Naive thymus-derived CD4-positive, alpha-beta T cell (primary cell): ENCODE results near the gene SLC46A1. TPM values are rescaled to one million over a fixed set of nuclear protein-coding genes. Genes with fewer than 3 reads are reported as not detected.
"Not testable (repeated sequence)": the region's sequence is repeated elsewhere in the genome, so short reads cannot be mapped to it uniquely, and the experiment has no call there.

Experiments
- ATAC-seq: fragments of 150-1000 bp; cut with Tn5 transposase; 2 replicates; pipeline ENCODE4 v1.10.0; 2021; ENCODE audit warnings: mild to moderate bottlenecking, moderate library complexity
- CTCF ChIA-PET: fragments of 350-600 bp; sonication (Branson Sonifier 250); formaldehyde crosslinking; loops from one replicate; lab custom pipeline; 2021; ENCODE audit warnings: antibody characterized with exemption; lab: Charles Lee
- POLR2A ChIA-PET: fragments of 350-600 bp; sonication (Branson Sonifier 250); formaldehyde crosslinking; loops from one replicate; lab custom pipeline; 2021; ENCODE audit warnings: antibody characterized with exemption, inconsistent platforms; lab: Charles Lee
- DNase-seq, 9 donors: peaks; one replicate each; pipeline versions ENCODE4 v3.0.0 to v3.0.0-alpha.2; 2020 to 2022; ENCODE audit warnings: mixed read lengths in 1 of 9
- H3K27ac ChIP-seq: one replicate; pipeline ENCODE4 v1.7.0; 2013; ENCODE audit warnings: mild to moderate bottlenecking, low read depth, low read length, moderate library complexity
- H3K27me3 ChIP-seq, 2 donors: one replicate each; pipeline ENCODE4 v1.7.0; 2013; ENCODE audit warnings: low read length in 2 of 2, mild to moderate bottlenecking in 2 of 2, moderate library complexity in 2 of 2; ENCODE audit not compliant: control insufficient read depth in 2 of 2, insufficient read depth in 2 of 2
- H3K36me3 ChIP-seq, 3 experiments: 1 replicate in 2 of 3; 2 replicates in 1 of 3; pipeline ENCODE4 v1.7.0; 2013; ENCODE audit warnings: low read length in 3 of 3, mild to moderate bottlenecking in 3 of 3, moderate library complexity in 1 of 3; ENCODE audit not compliant: insufficient read depth in 3 of 3, control insufficient read depth in 2 of 3
- H3K4me1 ChIP-seq, 2 donors: one replicate each; pipeline ENCODE4 v1.7.0; 2013; ENCODE audit warnings: low read length in 2 of 2, mild to moderate bottlenecking in 2 of 2, moderate library complexity in 1 of 2; ENCODE audit not compliant: control insufficient read depth in 2 of 2, insufficient read depth in 2 of 2
- H3K4me3 ChIP-seq: 2 replicates; pipeline ENCODE4 v1.7.0; 2013; ENCODE audit warnings: mild to moderate bottlenecking, low read length
- H3K9me3 ChIP-seq, 3 experiments: 1 replicate in 2 of 3; 2 replicates in 1 of 3; pipeline ENCODE4 v1.7.0; 2013; ENCODE audit warnings: low read length in 3 of 3; ENCODE audit not compliant: control insufficient read depth in 2 of 3
- H3K27ac Mint-ChIP-seq, 9 donors: one replicate each; pipeline ENCODE4 v1.8.0; 2020 to 2022; ENCODE audit warnings: mixed read lengths in 9 of 9, mild to moderate bottlenecking in 8 of 9, moderate library complexity in 5 of 9, inconsistent platforms in 2 of 9
- H3K27me3 Mint-ChIP-seq, 5 donors: one replicate each; pipeline ENCODE4 v1.8.0; 2021 to 2022; ENCODE audit warnings: mixed read lengths in 5 of 5, mild to moderate bottlenecking in 1 of 5
- H3K36me3 Mint-ChIP-seq, 5 donors: one replicate each; pipeline ENCODE4 v1.8.0; 2020 to 2022; ENCODE audit warnings: mixed read lengths in 5 of 5, mild to moderate bottlenecking in 3 of 5, inconsistent platforms in 1 of 5
- H3K4me1 Mint-ChIP-seq, 7 donors: one replicate each; pipeline ENCODE4 v1.8.0; 2020 to 2022; ENCODE audit warnings: mixed read lengths in 7 of 7, mild to moderate bottlenecking in 3 of 7, inconsistent platforms in 1 of 7
- H3K4me3 Mint-ChIP-seq, 10 donors: one replicate each; pipeline ENCODE4 v1.8.0; 2020 to 2022; ENCODE audit warnings: mild to moderate bottlenecking in 10 of 10, mixed read lengths in 10 of 10, moderate library complexity in 6 of 10, inconsistent platforms in 2 of 10
- H3K9me3 Mint-ChIP-seq, 11 donors: one replicate each; pipeline ENCODE4 v1.8.0; 2020 to 2022; ENCODE audit warnings: mixed read lengths in 11 of 11, mild to moderate bottlenecking in 4 of 11, inconsistent platforms in 1 of 11, moderate library complexity in 1 of 11
- intact Hi-C, 2 donors: fragments of 100-400 bp; cut with micrococcal nuclease; formaldehyde crosslinking; loops; one replicate each; pipeline ENCODE4 v1.15.1; 2023
- polyA plus RNA-seq, 2 donors: library from polyadenylated mRNA; unstranded; fragments of 300-500 nt; fragmentation: Illumina TruSeq; gene quantifications; one replicate each; pipeline ENCODE4 v1.2.3, GENCODE V29; 2021
- total RNA-seq, 6 experiments: library from RNA in 5 of 6; stranded (reverse) in 5 of 6; gene quantifications; 1 replicate in 5 of 6; 2 replicates in 1 of 6; pipeline ENCODE4 v1.2.3 and lab custom pipeline; 2021 to 2026

Gene SLC46A1
- total and polyA plus RNA-seq, 7 experiments from 2014 or later, result 1.8 to 5.1 (median 3.3) TPM

GRCh38 chr17:28433721-28434120 is 27.7 kb upstream of the SLC46A1 start:
- H3K9me3 Mint-ChIP-seq, result no peaks in the 10 kb centered on the region
- peaks cover 0 to 3% (median 0%) of the 10 kb centered on the region in 5 donors for H3K36me3 Mint-ChIP-seq
- Histone ChIP-seq H3K36me3 (no peaks in the 10 kb centered on the region), H3K4me3 (no peak overlapping the region), H3K4me1 (no peaks in the 10 kb centered on the region), H3K27ac (no peak overlapping the region), H3K9me3 (no peaks in the 10 kb centered on the region), H3K27me3 (no peaks in the 10 kb centered on the region)
- intact Hi-C loops, result no loop called here
- ChIA-PET POLR2A (no interaction called here), CTCF (no interaction called here)
- ATAC-seq, result no peak
- no peaks in the 10 kb centered on the region for H3K4me1 Mint-ChIP-seq
- no peak overlapping the region for H3K27ac Mint-ChIP-seq
- peaks cover 4 to 37% (median 10%) of the 10 kb centered on the region in 5 donors for H3K27me3 Mint-ChIP-seq
- no peak for DNase-seq
- no peak overlapping the region for H3K4me3 Mint-ChIP-seq

GRCh38 chr17:28427982-28428381 is 22.0 kb upstream of the SLC46A1 start:
- intact Hi-C loops, H3K36me3 ChIP-seq, H3K27ac ChIP-seq, H3K36me3 Mint-ChIP-seq, H3K4me3 Mint-ChIP-seq, H3K9me3 Mint-ChIP-seq, H3K4me3 ChIP-seq, DNase-seq, CTCF ChIA-PET, H3K27ac Mint-ChIP-seq, H3K9me3 ChIP-seq, ATAC-seq, H3K27me3 ChIP-seq, H3K4me1 Mint-ChIP-seq, H3K4me1 ChIP-seq: not testable (repeated sequence)
- peaks cover 4 to 23% (median 10%) of the 10 kb centered on the region in 5 donors for H3K27me3 Mint-ChIP-seq
- POLR2A ChIA-PET, result interaction anchor here (0.6 kb wide), 1 partner anchor 10 kb away, joined by 3 read pairs; no protein-coding TSS in a partner anchor

- H3K27me3 Mint-ChIP-seq, result peaks cover 4 to 21% (median 7%) of the 10 kb centered on the region in 5 donors
- intact Hi-C loops, result no loop called here
- Histone ChIP-seq H3K27ac (no peak overlapping the region), H3K36me3 (no peaks in the 10 kb centered on the region), H3K4me1 (no peaks in the 10 kb centered on the region), H3K9me3 (no peaks in the 10 kb centered on the region), H3K27me3 (no peaks in the 10 kb centered on the region), H3K4me3 (no peak overlapping the region)
- CTCF ChIA-PET, result no interaction called here
- no peak for DNase-seq
- no peak overlapping the region for H3K4me3 Mint-ChIP-seq
- POLR2A ChIA-PET, result no interaction called here
- H3K4me1 Mint-ChIP-seq, result peaks cover 0 to 3% (median 0%) of the 10 kb centered on the region in 7 donors
- H3K9me3 Mint-ChIP-seq, result no peaks in the 10 kb centered on the region
- no peaks in the 10 kb centered on the region for H3K36me3 Mint-ChIP-seq
- ATAC-seq, result no peak
- no peak overlapping the region for H3K27ac Mint-ChIP-seq
These were observed 21.4 kb upstream of the SLC46A1 start for GRCh38 chr17:28427371-28427770.

- H3K4me1 ChIP-seq, result no peaks in the 10 kb centered on the region
- no peak overlapping the region for H3K27ac ChIP-seq
- DNase-seq (no peak), ATAC-seq (no peak)
- no peak overlapping the region for H3K4me3 ChIP-seq
- no peaks in the 10 kb centered on the region for H3K36me3 ChIP-seq
- no peaks in the 10 kb centered on the region for H3K36me3 Mint-ChIP-seq
- no peak overlapping the region for H3K27ac Mint-ChIP-seq
- H3K27me3 ChIP-seq, result no peaks in the 10 kb centered on the region
- ChIA-PET CTCF (no interaction called here), POLR2A (no interaction called here)
- intact Hi-C loops, result no loop called here
- no peaks in the 10 kb centered on the region for H3K9me3 Mint-ChIP-seq
- H3K27me3 Mint-ChIP-seq, result peaks cover 0 to 12% (median 4%) of the 10 kb centered on the region in 5 donors
- H3K4me3 Mint-ChIP-seq, result no peak overlapping the region
- peaks cover 0 to 3% (median 0%) of the 10 kb centered on the region in 7 donors for H3K4me1 Mint-ChIP-seq
- H3K9me3 ChIP-seq, result no peaks in the 10 kb centered on the region
These were observed 20.1 kb upstream of the SLC46A1 start for GRCh38 chr17:28426081-28426519.

- CTCF ChIA-PET, result no interaction called here
These were observed 19.2 kb upstream of the SLC46A1 start for GRCh38 chr17:28425206-28425605.

GRCh38 chr17:28421787-28422305 is 15.8 kb upstream of the SLC46A1 start:
- Histone ChIP-seq H3K36me3 (no peaks in the 10 kb centered on the region), H3K4me3 (no peak overlapping the region), H3K27me3 (no peaks in the 10 kb centered on the region), H3K4me1 (no peaks in the 10 kb centered on the region), H3K9me3 (no peaks in the 10 kb centered on the region), H3K27ac (no peak overlapping the region)
- H3K4me3 Mint-ChIP-seq, result no peak overlapping the region
- POLR2A ChIA-PET, result no interaction called here
- peaks cover 0 to 3% (median 1%) of the 10 kb centered on the region in 7 donors for H3K4me1 Mint-ChIP-seq
- intact Hi-C loops, result no loop called here
- DNase-seq (no peak), ATAC-seq (no peak)
- H3K9me3 Mint-ChIP-seq, result no peaks in the 10 kb centered on the region
- H3K27me3 Mint-ChIP-seq, result peaks cover 0 to 6% (median 4%) of the 10 kb centered on the region in 5 donors
- H3K27ac Mint-ChIP-seq, result no peak overlapping the region
- CTCF ChIA-PET, result no interaction called here
- H3K36me3 Mint-ChIP-seq, result no peaks in the 10 kb centered on the region

More at GRCh38 chr17:28425206-28425605, 19.2 kb upstream of the SLC46A1 start:
- no peaks in the 10 kb centered on the region for H3K27me3 ChIP-seq
- no peaks in the 10 kb centered on the region for H3K9me3 ChIP-seq
- H3K4me3 ChIP-seq, result no peak overlapping the region
- intact Hi-C loops, result no loop called here
- H3K27ac ChIP-seq, result no peak overlapping the region
- ATAC-seq, result no peak
- H3K4me1 ChIP-seq, result no peaks in the 10 kb centered on the region
- Mint-ChIP-seq H3K4me1 (peaks cover 0 to 3% (median 0%) of the 10 kb centered on the region in 7 donors), H3K36me3 (no peaks in the 10 kb centered on the region), H3K4me3 (no peak overlapping the region), H3K27me3 (peaks cover 0 to 8% (median 0%) of the 10 kb centered on the region in 5 donors), H3K9me3 (no peaks in the 10 kb centered on the region), H3K27ac (no peak overlapping the region)
- POLR2A ChIA-PET, result no interaction called here
- H3K36me3 ChIP-seq, result no peaks in the 10 kb centered on the region
- DNase-seq, result no peak
